ENCODE data around the gene CD34.

GRCh38 chr1:207954104-207954503, 43.2 kb upstream of the CD34 start:
- TF ChIP-seq CTCF (conservative IDR thresholded peaks at IDR 0.05; ENCODE audit: low read length), result no peak
- TF ChIP-seq EZH2phosphoT487 (IDR thresholded peaks at IDR 0.05; ENCODE audit: borderline replicate concordance, low read depth, low read length), result no peak
